H1 (cell line): ENCODE measurements around the gene DCAF8. TPM values are rescaled to one million over a fixed set of nuclear protein-coding genes. Genes with fewer than 3 reads are reported as not detected.

Source experiments
- CTCF ChIA-PET: fragments of 300-600 bp; sonication (Branson Sonifier 250); formaldehyde crosslinking; loops from one replicate; lab custom pipeline; 2021; ENCODE audit not compliant: partially characterized antibody; lab: Charles Lee
- POLR2A ChIA-PET: fragments of 300-600 bp; sonication (Branson Sonifier 250); formaldehyde crosslinking; loops from one replicate; lab custom pipeline; 2021; ENCODE audit warnings: inconsistent platforms; ENCODE audit not compliant: partially characterized antibody; lab: Charles Lee
- DNase-seq, 2 experiments: peaks; one replicate each; pipeline versions ENCODE4 v3.0.0 to v3.0.0-alpha.2; 2010 to 2022; ENCODE audit warnings: low spot score in 2 of 2, low read depth in 1 of 2, mixed read lengths in 1 of 2
- FAIRE-seq: peaks from 2 replicates; lab custom pipeline; 2011; peaks lifted over from hg19 to GRCh38; lab: Jason Lieb, UNC
- H2AFZ ChIP-seq: 2 replicates; pipeline ENCODE4 v1.8.1; 2012; ENCODE audit warnings: low read length, inconsistent platforms
- H2AK5ac ChIP-seq: 2 replicates; pipeline ENCODE4 v1.6.1; 2013; ENCODE audit warnings: low read depth, low read length
- H2BK120ac ChIP-seq: replicated peaks from 2 replicates; pipeline ENCODE3; 2013; ENCODE audit warnings: low read depth, low read length, inconsistent platforms
- H2BK12ac ChIP-seq: 2 replicates; pipeline ENCODE4 v1.6.1; 2013; ENCODE audit warnings: low read depth, low read length
- H2BK15ac ChIP-seq: 2 replicates; pipeline ENCODE4 v1.6.1; 2013; ENCODE audit warnings: low read length
- H2BK20ac ChIP-seq: 2 replicates; pipeline ENCODE4 v1.6.1; 2013; ENCODE audit warnings: low read length
- H2BK5ac ChIP-seq: 2 replicates; pipeline ENCODE4 v1.6.1; 2013; ENCODE audit warnings: low read depth, low read length
- H3K14ac ChIP-seq: 2 replicates; pipeline ENCODE4 v1.6.1; 2013; ENCODE audit warnings: inconsistent platforms; ENCODE audit not compliant: insufficient read length
- H3K18ac ChIP-seq: 2 replicates; pipeline ENCODE4 v1.6.1; 2013; ENCODE audit warnings: low read length; ENCODE audit errors: extremely low read depth
- H3K23ac ChIP-seq: 2 replicates; pipeline ENCODE4 v1.6.1; 2013; ENCODE audit warnings: inconsistent platforms; ENCODE audit not compliant: insufficient read length
- H3K23me2 ChIP-seq: 2 replicates; pipeline ENCODE4 v1.6.1; 2013; ENCODE audit warnings: low read depth, low read length
- H3K27ac ChIP-seq: 2 replicates; pipeline ENCODE4 v1.6.1; 2011; ENCODE audit warnings: low read depth, low read length, inconsistent platforms
- H3K27me3 ChIP-seq, 4 experiments: replicated peaks in 1 of 4; 1 replicate in 1 of 4; 2 replicates in 3 of 4; pipeline versions ENCODE4 v1.6.1 to v1.8.1; 2011 to 2013; ENCODE audit warnings: low read length in 3 of 4, mild to moderate bottlenecking in 3 of 4, inconsistent platforms in 2 of 4, mixed read lengths in 2 of 4, moderate library complexity in 1 of 4; ENCODE audit not compliant: control insufficient read depth in 3 of 4, insufficient read depth in 3 of 4; ENCODE audit errors: extremely low read depth in 1 of 4
- H3K36me3 ChIP-seq, 4 experiments: 2 replicates each; pipeline versions ENCODE4 v1.6.1 to v1.8.1; 2011 to 2013; ENCODE audit warnings: mild to moderate bottlenecking in 4 of 4, low read length in 3 of 4, moderate library complexity in 2 of 4, control low read depth in 1 of 4, inconsistent platforms in 1 of 4; ENCODE audit not compliant: insufficient read depth in 4 of 4, control insufficient read depth in 2 of 4
- H3K4ac ChIP-seq: replicated peaks from 2 replicates; pipeline ENCODE3; 2013; ENCODE audit warnings: low read length, low read depth, mixed read lengths, inconsistent platforms; ENCODE audit not compliant: insufficient read length
- H3K4me1 ChIP-seq, 4 experiments: replicated peaks in 1 of 4; 1 replicate in 1 of 4; 2 replicates in 3 of 4; pipeline versions ENCODE4 v1.6.1 to v1.8.1; 2011 to 2013; ENCODE audit warnings: low read length in 3 of 4, inconsistent platforms in 2 of 4, mixed read lengths in 1 of 4; ENCODE audit not compliant: insufficient read depth in 4 of 4, control insufficient read depth in 3 of 4
- H3K4me2 ChIP-seq, 2 experiments: 2 replicates each; pipeline versions ENCODE4 v1.6.1 to v1.8.1; 2011 to 2013; ENCODE audit warnings: low read depth in 2 of 2, low read length in 2 of 2, control low read depth in 1 of 2, inconsistent platforms in 1 of 2, mild to moderate bottlenecking in 1 of 2; ENCODE audit not compliant: insufficient read depth in 1 of 2
- H3K4me3 ChIP-seq, 4 experiments: fragments of 200-600, 300-600 bp in 1 of 4; sonication (generic), shearing (Covaris generic), sonication (Bioruptor Twin) in 1 of 4; 2 replicates each; pipeline versions ENCODE4 v1.5.1 to v1.8.1; 2011 to 2016; ENCODE audit warnings: low read length in 4 of 4, low read depth in 3 of 4, control low read depth in 2 of 4, inconsistent platforms in 2 of 4, mild to moderate bottlenecking in 2 of 4, mixed read lengths in 1 of 4, moderate library complexity in 1 of 4; ENCODE audit not compliant: insufficient read depth in 2 of 4; ENCODE audit errors: extremely low read depth in 1 of 4
- H3K56ac ChIP-seq: replicated peaks from 2 replicates; pipeline ENCODE3; 2013; ENCODE audit warnings: low read depth, mild to moderate bottlenecking, mixed read lengths, low read length, inconsistent platforms; ENCODE audit not compliant: insufficient read length
- H3K79me1 ChIP-seq: 2 replicates; pipeline ENCODE4 v1.6.1; 2013; ENCODE audit warnings: low read depth, low read length, control low read depth
- H3K79me2 ChIP-seq, 2 experiments: 2 replicates each; pipeline versions ENCODE4 v1.6.1 to v1.8.1; 2012 to 2013; ENCODE audit warnings: low read length in 2 of 2, mild to moderate bottlenecking in 2 of 2, inconsistent platforms in 1 of 2; ENCODE audit not compliant: insufficient read depth in 2 of 2, control insufficient read depth in 1 of 2
- H3K9ac ChIP-seq, 4 experiments: replicated peaks in 1 of 4; 1 replicate in 1 of 4; 2 replicates in 3 of 4; pipeline versions ENCODE4 v1.6.1 to v1.8.1; 2011 to 2013; ENCODE audit warnings: low read depth in 3 of 4, low read length in 3 of 4, control low read depth in 2 of 4, mild to moderate bottlenecking in 2 of 4, moderate library complexity in 2 of 4, inconsistent platforms in 1 of 4; ENCODE audit errors: extremely low read depth in 1 of 4
- H3K9me3 ChIP-seq, 2 experiments: 2 replicates each; pipeline versions ENCODE4 v1.6.1 to v1.8.1; 2012 to 2013; ENCODE audit warnings: mild to moderate bottlenecking in 2 of 2, moderate library complexity in 2 of 2, control low read depth in 1 of 2, inconsistent platforms in 1 of 2, low read depth in 1 of 2, low read length in 1 of 2, mixed read lengths in 1 of 2; ENCODE audit not compliant: insufficient read depth in 2 of 2
- H4K20me1 ChIP-seq, 2 experiments: replicated peaks in 1 of 2; 2 replicates each; pipeline versions ENCODE3 to v1.8.1; 2011 to 2013; ENCODE audit warnings: inconsistent platforms in 2 of 2, low read length in 2 of 2, mild to moderate bottlenecking in 1 of 2; ENCODE audit not compliant: insufficient read depth in 2 of 2, control insufficient read depth in 1 of 2
- H4K5ac ChIP-seq: 2 replicates; pipeline ENCODE4 v1.6.1; 2013; ENCODE audit warnings: low read length, low read depth, mixed read lengths, inconsistent platforms; ENCODE audit not compliant: insufficient read length
- H4K8ac ChIP-seq: 2 replicates; pipeline ENCODE4 v1.8.0; 2013; ENCODE audit warnings: mild to moderate bottlenecking, moderate library complexity, low read length, inconsistent platforms; ENCODE audit not compliant: insufficient read depth; ENCODE audit errors: extremely low read depth
- H4K91ac ChIP-seq: replicated peaks from 2 replicates; pipeline ENCODE3; 2013; ENCODE audit warnings: low read length, mixed read lengths, inconsistent platforms; ENCODE audit not compliant: insufficient read length
- BACH1 ChIP-seq: IDR thresholded peaks from 2 replicates; pipeline ENCODE4 v1.6.1; 2012; ENCODE audit warnings: low read length, improper control_type of control experiment
- CBX5 ChIP-seq: fragments of 300-800, 300-1000 bp; sonication (generic); IDR thresholded peaks from 2 replicates; pipeline ENCODE4 v1.7.1; 2016; ENCODE audit warnings: antibody characterized with exemption, low read length, low read depth
- CHD1 ChIP-seq: IDR thresholded peaks from 2 replicates; pipeline ENCODE4 v1.6.1; 2012; ENCODE audit warnings: low read depth, low read length, improper control_type of control experiment
- E2F6 ChIP-seq: IDR thresholded peaks from 2 replicates; pipeline ENCODE4 v1.6.1; 2012; ENCODE audit warnings: inconsistent platforms
- GTF2F1 ChIP-seq: IDR thresholded peaks from 2 replicates; pipeline ENCODE4 v1.6.1; 2012; ENCODE audit warnings: low read depth, low read length, improper control_type of control experiment, borderline replicate concordance
- HDAC6 ChIP-seq: IDR thresholded peaks from one replicate; pipeline ENCODE4 v1.7.1; 2012; ENCODE audit warnings: low read depth, mild to moderate bottlenecking, inconsistent platforms, low read length, moderate library complexity
- KDM5A ChIP-seq: fragments of 200-600 bp; IDR thresholded peaks from 2 replicates; pipeline ENCODE4 v1.7.1; 2012; ENCODE audit warnings: mild to moderate bottlenecking, low read length, inconsistent platforms, mixed read lengths
- POLR2A ChIP-seq, 2 experiments: IDR thresholded peaks; 1 replicate in 1 of 2; 2 replicates in 1 of 2; pipeline ENCODE4 v1.6.1; 2011; ENCODE audit warnings: low read depth in 2 of 2, low read length in 2 of 2, mild to moderate bottlenecking in 2 of 2; ENCODE audit errors: control extremely low read depth in 1 of 2
- POLR2AphosphoS5 ChIP-seq: IDR thresholded peaks from 2 replicates; pipeline ENCODE4 v1.6.1; 2011; ENCODE audit warnings: low read depth, low read length
- SRF ChIP-seq: IDR thresholded peaks from 2 replicates; pipeline ENCODE4 v1.6.1; 2011; ENCODE audit warnings: mild to moderate bottlenecking, low read depth, low read length, moderate library complexity
- SUZ12 ChIP-seq: fragments of 200-600 bp; sonication (generic); IDR thresholded peaks from 2 replicates; pipeline ENCODE4 v1.6.1; 2012; ENCODE audit warnings: mild to moderate bottlenecking, inconsistent platforms, low read length, moderate library complexity, mixed read lengths
- TAF7 ChIP-seq: optimal IDR thresholded peaks from 2 replicates; pipeline ENCODE3; 2011; ENCODE audit warnings: low read depth, mild to moderate bottlenecking, inconsistent platforms, low read length, moderate library complexity, borderline replicate concordance
- WGBS, 2 experiments: shearing (Covaris generic) in 1 of 2; methylation state at CpG; one replicate each; pipeline versions ENCODE4 v1.1.6 to v1.1.7; 2013 to 2015; ENCODE audit warnings: low lambda C conversion rate in 2 of 2, mixed read lengths in 2 of 2, inconsistent platforms in 1 of 2, low coverage in 1 of 2, missing lambda C conversion rate in 1 of 2; ENCODE audit not compliant: insufficient replicate concordance in 2 of 2, insufficient coverage in 1 of 2, insufficient read length in 1 of 2; ENCODE audit errors: extremely low coverage in 1 of 2, missing lambda C conversion rate in 1 of 2; 5-methylcytosine and 5-hydroxymethylcytosine counted together
- polyA plus RNA-seq, 7 experiments: library from polyadenylated mRNA; depleted of rRNA in 3 of 7; stranded (reverse) in 5 of 7; unstranded in 2 of 7; fragments of >200 nt in 5 of 7; fragments of 200-250 nt in 2 of 7; gene quantifications; 1 replicate in 5 of 7; 2 replicates in 1 of 7; 4 replicates in 1 of 7; pipeline versions ENCODE4 v1.2.1 to v1.2.3, GENCODE V29; 2011 to 2013; ENCODE audit warnings: missing spikeins in 2 of 7, mixed read lengths in 2 of 7
- total RNA-seq: library from RNA; stranded (reverse); fragmentation: NEBNext Ultra II Directional; extraction: Animal tissue kit (Norgen Biotek cat#: 25700); gene quantifications from 2 replicates; pipeline ENCODE4 v1.2.1, GENCODE V29; 2021

DCAF8 gene
- total and polyA plus RNA-seq, 2 of the 8 experiments (the other 6 are each of a cell fraction or from before 2014, with no cell fraction given): 68.2 to 110 TPM

- Histone ChIP-seq H2AK5ac (peak overlapping the region; percentile 100), H2BK12ac (peak overlapping the region; percentile 100), H3K79me2 (no peaks in the 10 kb centered on the region), H4K91ac (peak overlapping the region; percentile 99), H3K4me1 (peaks cover 3 to 26% (median 8%) of the 10 kb centered on the region in 4 experiments; a peak in 6 of 7 replicates), H2BK5ac (peak overlapping the region; percentile 97), H3K9ac (peak overlapping the region in 2 of 4 experiments; percentile 27 to 33; a peak in 1 of 7 replicates), H4K20me1 (peaks cover 0 to 9% of the 10 kb centered on the region in 2 experiments), H3K79me1 (peaks cover 4% of the 10 kb centered on the region; the same call in 1 of the 2 replicates), H3K4ac (peak overlapping the region; percentile 71), H3K4me3 (0 out of 8 replicates have a peak overlapping the region, but pooled peaks of 1 of the 4 experiments have one; percentile 12), H2AFZ (peak overlapping the region; percentile 52), H2BK20ac (peak overlapping the region; percentile 98), H2BK120ac (peak overlapping the region; percentile 93), H2BK15ac (peak overlapping the region; percentile 100; the same call in 1 of the 2 replicates), H3K27ac (no peak overlapping the region), H3K9me3 (no peaks in the 10 kb centered on the region), H3K14ac (no peak overlapping the region), H3K4me2 (peak overlapping the region in 1 of 2 experiments; percentile 39; a peak in 2 of 4 replicates), H3K36me3 (no peaks in the 10 kb centered on the region; a peak in 1 of 8 replicates), H3K18ac (peak overlapping the region; percentile 64), H3K27me3 (no peaks in the 10 kb centered on the region; a peak in 1 of 7 replicates), H4K8ac (peak overlapping the region; percentile 39; the same call in 1 of the 2 replicates), H3K23ac (no peak overlapping the region), H3K23me2 (peaks cover 10% of the 10 kb centered on the region), H3K56ac (peak overlapping the region; percentile 90), H4K5ac (no peak overlapping the region)
- DNase-seq (peak; percentile 84 to 98), FAIRE-seq (peak; percentile 87)
- ChIA-PET POLR2A (interaction anchor here (0.6 to 5.9 kb wide), 15 partner anchors 9 to 110 kb away, joined by 3 to 61 read pairs (median 3); partner anchors contain the start of genes ATP1A2, PEA15 and PEX19), CTCF (interaction anchor here (0.6 to 8.6 kb wide), 52 partner anchors 11 to 204 kb away, joined by 3 to 195 read pairs (median 4); partner anchors contain the start of genes ATP1A2, PEA15 and PEX19)
- WGBS, 2 experiments: 46% methylated on average over 16 of the region's 16 CpGs; no CpG with 5 or more reads in 1 of the 2 experiments
- TF ChIP-seq E2F6 (no peak), POLR2AphosphoS5 (no peak), CHD1 (no peak), SUZ12 (no peak), SRF (no peak), TAF7 (no peak), BACH1 (no peak), HDAC6 (no peak), CBX5 (no peak), POLR2A (IDR thresholded peaks at IDR 0.05; ENCODE audit: control extremely low read depth in 1 of 2, low read depth in 2 of 2, low read length in 2 of 2) (no peak), GTF2F1 (no peak), KDM5A (no peak)
Measured at GRCh38 chr1:160193091-160193819, 69.1 kb downstream of the DCAF8 start.
